ENCODE results near the gene DHRS2.

GRCh38 chr14:23612354-23612732, 23.8 kb upstream of the DHRS2 start:
- TF ChIP-seq CTCF (conservative IDR thresholded peaks at IDR 0.05; ENCODE audit: low read length), result no peak
- TF ChIP-seq EZH2phosphoT487 (IDR thresholded peaks at IDR 0.05; ENCODE audit: borderline replicate concordance, low read depth, low read length), result no peak

Data from OCI-LY7 (cell line).